WTC11 (cell line): ENCODE data around the gene LRRN4CL.

ENCODE experiments used
- CREM ChIP-seq: sonication (generic); formaldehyde crosslinking; IDR thresholded peaks from 2 replicates; pipeline ENCODE4 v1.8.1; 2022; ENCODE audit warnings: mild to moderate bottlenecking, missing genetic modification reagents, moderate library complexity
- ZNF232 ChIP-seq: sonication (generic); formaldehyde crosslinking; IDR thresholded peaks from 2 replicates; pipeline ENCODE4 v1.8.0; 2022; ENCODE audit warnings: mild to moderate bottlenecking, missing genetic modification reagents
- TF ChIP-seq, protein P1 (sequence below): sonication (generic); formaldehyde crosslinking; IDR thresholded peaks from 2 replicates; pipeline ENCODE4 v1.8.0; 2022; ENCODE audit warnings: mild to moderate bottlenecking, missing genetic modification reagents
- TF ChIP-seq, protein P2 (sequence below): fragments of 200-600 bp; IDR thresholded peaks from 2 replicates; pipeline ENCODE4 v1.8.0; 2022; ENCODE audit warnings: antibody characterized with exemption

DNA sequence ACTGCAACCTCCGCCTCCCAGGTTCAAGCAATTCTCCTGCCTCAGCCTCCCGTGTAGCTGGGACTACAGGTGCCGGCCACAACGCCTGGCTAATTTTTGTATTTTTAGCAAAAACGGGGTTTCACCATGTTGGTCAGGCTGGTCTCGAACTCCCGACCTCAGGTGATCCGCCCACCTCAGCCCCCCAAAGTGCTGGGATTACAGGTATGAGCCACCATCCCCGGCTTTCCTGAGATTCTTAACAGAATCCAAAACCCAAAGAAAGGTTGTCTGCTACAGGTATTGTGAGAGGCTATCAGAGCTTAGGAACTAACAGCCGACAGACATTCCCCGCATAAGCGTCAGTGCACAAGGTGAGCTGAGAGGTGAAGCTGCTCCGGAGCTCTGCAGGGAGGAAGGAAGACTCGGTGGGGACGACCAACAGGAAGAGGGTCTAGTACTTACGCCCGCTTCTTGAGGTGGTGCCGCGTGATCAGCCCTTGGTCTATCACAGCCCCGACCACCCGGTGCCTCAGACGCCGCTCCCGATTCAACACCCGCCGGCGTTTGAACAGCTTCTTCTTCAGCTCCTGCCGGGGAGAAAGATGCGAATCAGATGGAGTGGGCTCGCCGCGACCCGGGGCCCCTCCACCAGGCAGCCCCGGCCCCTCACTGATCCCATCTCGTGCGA, 24.8 kb downstream of the LRRN4CL start:
- TF ChIP-seq ZNF232 (CRISPR knock-in tag) (no peak), CREM (CRISPR knock-in tag) (no peak)
- TF ChIP-seq, protein P1, sequence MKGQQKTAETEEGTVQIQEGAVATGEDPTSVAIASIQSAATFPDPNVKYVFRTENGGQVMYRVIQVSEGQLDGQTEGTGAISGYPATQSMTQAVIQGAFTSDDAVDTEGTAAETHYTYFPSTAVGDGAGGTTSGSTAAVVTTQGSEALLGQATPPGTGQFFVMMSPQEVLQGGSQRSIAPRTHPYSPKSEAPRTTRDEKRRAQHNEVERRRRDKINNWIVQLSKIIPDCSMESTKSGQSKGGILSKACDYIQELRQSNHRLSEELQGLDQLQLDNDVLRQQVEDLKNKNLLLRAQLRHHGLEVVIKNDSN, result no peak
- TF ChIP-seq, protein P2, sequence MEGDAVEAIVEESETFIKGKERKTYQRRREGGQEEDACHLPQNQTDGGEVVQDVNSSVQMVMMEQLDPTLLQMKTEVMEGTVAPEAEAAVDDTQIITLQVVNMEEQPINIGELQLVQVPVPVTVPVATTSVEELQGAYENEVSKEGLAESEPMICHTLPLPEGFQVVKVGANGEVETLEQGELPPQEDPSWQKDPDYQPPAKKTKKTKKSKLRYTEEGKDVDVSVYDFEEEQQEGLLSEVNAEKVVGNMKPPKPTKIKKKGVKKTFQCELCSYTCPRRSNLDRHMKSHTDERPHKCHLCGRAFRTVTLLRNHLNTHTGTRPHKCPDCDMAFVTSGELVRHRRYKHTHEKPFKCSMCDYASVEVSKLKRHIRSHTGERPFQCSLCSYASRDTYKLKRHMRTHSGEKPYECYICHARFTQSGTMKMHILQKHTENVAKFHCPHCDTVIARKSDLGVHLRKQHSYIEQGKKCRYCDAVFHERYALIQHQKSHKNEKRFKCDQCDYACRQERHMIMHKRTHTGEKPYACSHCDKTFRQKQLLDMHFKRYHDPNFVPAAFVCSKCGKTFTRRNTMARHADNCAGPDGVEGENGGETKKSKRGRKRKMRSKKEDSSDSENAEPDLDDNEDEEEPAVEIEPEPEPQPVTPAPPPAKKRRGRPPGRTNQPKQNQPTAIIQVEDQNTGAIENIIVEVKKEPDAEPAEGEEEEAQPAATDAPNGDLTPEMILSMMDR, result no peak
